Neural cell (in vitro differentiated cells): ENCODE measurements around the gene PARVB.

Source experiments
- CTCF ChIP-seq: fragments of 450-650 bp; IDR thresholded peaks from 2 replicates; pipeline ENCODE4 v1.5.1; 2014; ENCODE audit warnings: antibody characterized with exemption, mild to moderate bottlenecking, moderate library complexity; ENCODE audit not compliant: poor library complexity, severe bottlenecking
- EZH2 ChIP-seq: fragments of 200-600, 300-800 bp; shearing (Covaris generic), sonication (generic); IDR thresholded peaks from 2 replicates; pipeline ENCODE4 v1.6.1; 2014; ENCODE audit warnings: antibody characterized with exemption, low read length, borderline replicate concordance, mild to moderate bottlenecking; ENCODE audit not compliant: insufficient read depth, poor library complexity, severe bottlenecking
- POLR2AphosphoS5 ChIP-seq: IDR thresholded peaks from 2 replicates; pipeline ENCODE4 v1.6.1; 2012
- REST ChIP-seq: IDR thresholded peaks from 2 replicates; pipeline ENCODE4 v1.6.1; 2012; ENCODE audit warnings: borderline replicate concordance

GRCh38 chr22:43998679-43999264 lies 25.3 kb upstream of the PARVB start:
- no peak for TF ChIP-seq CTCF
- TF ChIP-seq REST = no peak
- TF ChIP-seq EZH2 = no peak
- no peak for TF ChIP-seq POLR2AphosphoS5
